Tibial artery (tissue), 4 donors: ENCODE results near the gene RXRG.

Experiments
- DNase-seq, 2 donors: peaks; one replicate each; pipeline ENCODE4 v3.0.0-alpha.2; 2019
- H3K27ac ChIP-seq, 2 donors: fragments of 200-600 bp; sonication (generic) in 1 of 2; 1 replicate in 1 of 2; 2 replicates in 1 of 2; pipeline ENCODE4 v1.5.1; 2018 to 2019; ENCODE audit warnings: mild to moderate bottlenecking in 1 of 2
- H3K27me3 ChIP-seq, 2 donors: fragments of 200-600 bp; sonication (generic) in 1 of 2; one replicate each; pipeline versions ENCODE4 v1.5.1 to v1.6.0; 2016 to 2019
- H3K36me3 ChIP-seq, 3 donors: fragments of 200-600 bp; sonication (generic) in 2 of 3; one replicate each; pipeline ENCODE4 v1.5.1; 2016 to 2019; ENCODE audit warnings: mild to moderate bottlenecking in 2 of 3
- H3K4me1 ChIP-seq, 4 donors: fragments of 200-600 bp; sonication (generic) in 2 of 4; 1 replicate in 3 of 4; 2 replicates in 1 of 4; pipeline ENCODE4 v1.5.1; 2016 to 2019
- H3K4me3 ChIP-seq, 2 donors: fragments of 200-600 bp; sonication (generic) in 1 of 2; 1 replicate in 1 of 2; 2 replicates in 1 of 2; pipeline ENCODE4 v1.5.1; 2018 to 2019; ENCODE audit warnings: mild to moderate bottlenecking in 2 of 2
- H3K9me3 ChIP-seq, 3 donors: fragments of 200-600 bp; sonication (generic) in 1 of 3; one replicate each; pipeline ENCODE4 v1.5.1; 2016 to 2019
- CTCF ChIP-seq, 2 experiments: fragments of 200-600 bp in 1 of 2; fragments of 450-650 bp in 1 of 2; IDR thresholded peaks; one replicate each; pipeline ENCODE4 v1.5.1; 2017 to 2019; ENCODE audit warnings: antibody characterized with exemption in 2 of 2, mild to moderate bottlenecking in 1 of 2, moderate library complexity in 1 of 2
- intact Hi-C: fragments of 100-400 bp; cut with DNase I; formaldehyde crosslinking; loops from one replicate; pipeline ENCODE4 v1.15.0; 2023; ENCODE audit warnings: low total_unique reads

The RXRG gene

GRCh38 chr1:165420655-165421054, 24.3 kb downstream of the RXRG start:
- Histone ChIP-seq H3K27ac (no peak overlapping the region), H3K4me3 (no peak overlapping the region), H3K27me3 (no peaks in the 10 kb centered on the region), H3K36me3 (no peaks in the 10 kb centered on the region), H3K4me1 (peaks cover 0 to 7% (median 1%) of the 10 kb centered on the region in 4 donors), H3K9me3 (no peaks in the 10 kb centered on the region)
- no peak for DNase-seq
- intact Hi-C loops: no loop called here
- TF ChIP-seq CTCF (IDR thresholded peaks at IDR 0.05): no peak

GRCh38 chr1:165419839-165420238, 25.1 kb downstream of the RXRG start:
- Histone ChIP-seq H3K4me3 (no peak overlapping the region), H3K36me3 (no peaks in the 10 kb centered on the region), H3K4me1 (peaks cover 0 to 4% (median 1%) of the 10 kb centered on the region in 4 donors), H3K27ac (no peak overlapping the region), H3K27me3 (no peaks in the 10 kb centered on the region), H3K9me3 (no peaks in the 10 kb centered on the region)
- TF ChIP-seq CTCF (IDR thresholded peaks at IDR 0.05): no peak
- no peak for DNase-seq
- intact Hi-C loops: no loop called here

- Histone ChIP-seq H3K4me3 (no peak overlapping the region), H3K27me3 (peaks cover 0 to 3% of the 10 kb centered on the region in 2 donors), H3K4me1 (no peaks in the 10 kb centered on the region), H3K9me3 (no peaks in the 10 kb centered on the region), H3K36me3 (no peaks in the 10 kb centered on the region), H3K27ac (no peak overlapping the region)
- TF ChIP-seq CTCF (IDR thresholded peaks at IDR 0.05): no peak
- no peak for DNase-seq
- intact Hi-C loops: no loop called here
Observed at GRCh38 chr1:165418195-165418594, 26.7 kb downstream of the RXRG start.

GRCh38 chr1:165416876-165417275, 28.1 kb downstream of the RXRG start:
- Histone ChIP-seq H3K4me1 (no peaks in the 10 kb centered on the region), H3K4me3 (no peak overlapping the region), H3K27ac (no peak overlapping the region), H3K9me3 (no peaks in the 10 kb centered on the region), H3K27me3 (peaks cover 0 to 3% of the 10 kb centered on the region in 2 donors), H3K36me3 (no peaks in the 10 kb centered on the region)
- no peak for TF ChIP-seq CTCF (IDR thresholded peaks at IDR 0.05)
- no peak for DNase-seq
- intact Hi-C loops: no loop called here

GRCh38 chr1:165415068-165415467, 29.9 kb downstream of the RXRG start:
- TF ChIP-seq CTCF (IDR thresholded peaks at IDR 0.05): no peak
- Histone ChIP-seq H3K4me3 (no peak overlapping the region), H3K27me3 (peaks cover 0 to 9% of the 10 kb centered on the region in 2 donors), H3K9me3 (no peaks in the 10 kb centered on the region), H3K27ac (no peak overlapping the region), H3K4me1 (no peaks in the 10 kb centered on the region), H3K36me3 (no peaks in the 10 kb centered on the region)
- no peak for DNase-seq
- intact Hi-C loops: no loop called here

GRCh38 chr1:165414620-165415019, 30.3 kb downstream of the RXRG start:
- peaks cover 0 to 9% of the 10 kb centered on the region in 2 donors for H3K27me3 ChIP-seq
- no peaks in the 10 kb centered on the region for H3K4me1 ChIP-seq
- no peaks in the 10 kb centered on the region for H3K36me3 ChIP-seq
- no peaks in the 10 kb centered on the region for H3K9me3 ChIP-seq
- no peak overlapping the region for H3K27ac ChIP-seq
- intact Hi-C loops: no loop called here
- DNase-seq: no peak
- TF ChIP-seq CTCF (IDR thresholded peaks at IDR 0.05): no peak
- no peak overlapping the region for H3K4me3 ChIP-seq
